AG04449 (cell line): ENCODE data around the gene ADRM1.

Source experiments
- CTCF ChIA-PET: fragments of 350-600 bp; formaldehyde crosslinking; extraction: SDS; loops from one replicate; lab custom pipeline; 2021; ENCODE audit warnings: antibody characterized with exemption; lab: Yijun Ruan, JAX
- POLR2A ChIA-PET: fragments of 400-600, 350-600 bp; formaldehyde crosslinking; extraction: SDS; loops from one replicate; lab custom pipeline; 2020; ENCODE audit warnings: antibody characterized with exemption, inconsistent platforms; lab: Yijun Ruan, JAX
- DNase-seq: peaks from one replicate; pipeline ENCODE4 v3.0.0-alpha.2; 2010; ENCODE audit warnings: low read depth, low spot score
- H3K4me3 ChIP-seq: 2 replicates; pipeline ENCODE4 v1.5.1; 2011; ENCODE audit warnings: low read depth, mild to moderate bottlenecking, control low read depth, low read length
- TF ChIP-seq, protein P1 (sequence below): IDR thresholded peaks from one replicate; pipeline ENCODE4 v1.5.1; 2011; ENCODE audit warnings: mild to moderate bottlenecking, moderate library complexity, low read length, control low read depth, inconsistent platforms; ENCODE audit not compliant: insufficient read depth; ENCODE audit errors: missing control alignments

The ADRM1 gene

DNA sequence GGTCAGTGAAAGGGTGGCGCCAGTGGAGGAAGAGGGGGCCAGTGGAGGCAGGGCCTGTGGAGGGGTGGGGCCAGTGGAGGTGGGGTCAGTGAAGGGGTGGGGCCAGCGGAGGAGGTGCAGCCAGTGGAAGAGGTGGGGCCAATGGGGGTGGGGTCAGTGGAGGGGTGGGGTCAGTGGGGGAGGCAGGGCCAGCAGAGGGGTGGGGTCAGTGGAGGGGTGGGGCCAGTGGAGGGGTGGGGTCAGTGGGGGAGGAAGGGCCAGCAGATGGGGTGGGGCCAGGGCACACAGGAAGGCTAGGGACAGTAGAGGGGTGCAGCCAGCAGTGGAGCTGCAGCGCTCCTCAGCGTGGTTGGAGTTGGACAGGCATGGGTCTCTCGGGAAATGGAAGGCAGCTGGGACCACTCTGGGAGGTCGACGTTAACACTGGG is 18.7 kb downstream of the ADRM1 start:
- DNase-seq, result no peak
- TF ChIP-seq, protein P1, sequence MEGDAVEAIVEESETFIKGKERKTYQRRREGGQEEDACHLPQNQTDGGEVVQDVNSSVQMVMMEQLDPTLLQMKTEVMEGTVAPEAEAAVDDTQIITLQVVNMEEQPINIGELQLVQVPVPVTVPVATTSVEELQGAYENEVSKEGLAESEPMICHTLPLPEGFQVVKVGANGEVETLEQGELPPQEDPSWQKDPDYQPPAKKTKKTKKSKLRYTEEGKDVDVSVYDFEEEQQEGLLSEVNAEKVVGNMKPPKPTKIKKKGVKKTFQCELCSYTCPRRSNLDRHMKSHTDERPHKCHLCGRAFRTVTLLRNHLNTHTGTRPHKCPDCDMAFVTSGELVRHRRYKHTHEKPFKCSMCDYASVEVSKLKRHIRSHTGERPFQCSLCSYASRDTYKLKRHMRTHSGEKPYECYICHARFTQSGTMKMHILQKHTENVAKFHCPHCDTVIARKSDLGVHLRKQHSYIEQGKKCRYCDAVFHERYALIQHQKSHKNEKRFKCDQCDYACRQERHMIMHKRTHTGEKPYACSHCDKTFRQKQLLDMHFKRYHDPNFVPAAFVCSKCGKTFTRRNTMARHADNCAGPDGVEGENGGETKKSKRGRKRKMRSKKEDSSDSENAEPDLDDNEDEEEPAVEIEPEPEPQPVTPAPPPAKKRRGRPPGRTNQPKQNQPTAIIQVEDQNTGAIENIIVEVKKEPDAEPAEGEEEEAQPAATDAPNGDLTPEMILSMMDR, result no peak
- ChIA-PET POLR2A (no interaction called here), CTCF (no interaction called here)
- H3K4me3 ChIP-seq, result no peak overlapping the region

DNA sequence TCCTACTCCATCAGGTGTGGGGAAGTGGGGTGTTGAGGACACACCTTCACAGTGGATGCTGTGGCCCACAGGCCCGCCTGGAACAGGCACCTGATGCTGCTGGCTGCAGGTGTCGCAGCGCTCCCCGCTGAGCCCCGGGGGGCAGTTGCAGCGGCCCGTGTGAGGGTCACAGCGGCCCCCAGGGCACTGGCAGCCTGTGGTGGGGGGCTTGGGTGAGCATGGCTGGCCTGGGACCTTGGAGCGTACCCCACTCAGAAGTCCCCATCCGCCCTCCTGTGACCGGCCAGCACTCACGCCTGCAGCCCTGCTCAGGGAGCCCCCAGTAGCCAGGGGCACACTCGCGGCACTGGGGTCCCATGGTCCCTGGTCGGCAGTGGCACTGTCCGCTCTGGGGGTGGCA is 19.2 kb downstream of the ADRM1 start:
- TF ChIP-seq, protein P1, result no peak
- POLR2A ChIA-PET, result no interaction called here
- CTCF ChIA-PET, result no interaction called here
- no peak for DNase-seq
- H3K4me3 ChIP-seq, result no peak overlapping the region

DNA sequence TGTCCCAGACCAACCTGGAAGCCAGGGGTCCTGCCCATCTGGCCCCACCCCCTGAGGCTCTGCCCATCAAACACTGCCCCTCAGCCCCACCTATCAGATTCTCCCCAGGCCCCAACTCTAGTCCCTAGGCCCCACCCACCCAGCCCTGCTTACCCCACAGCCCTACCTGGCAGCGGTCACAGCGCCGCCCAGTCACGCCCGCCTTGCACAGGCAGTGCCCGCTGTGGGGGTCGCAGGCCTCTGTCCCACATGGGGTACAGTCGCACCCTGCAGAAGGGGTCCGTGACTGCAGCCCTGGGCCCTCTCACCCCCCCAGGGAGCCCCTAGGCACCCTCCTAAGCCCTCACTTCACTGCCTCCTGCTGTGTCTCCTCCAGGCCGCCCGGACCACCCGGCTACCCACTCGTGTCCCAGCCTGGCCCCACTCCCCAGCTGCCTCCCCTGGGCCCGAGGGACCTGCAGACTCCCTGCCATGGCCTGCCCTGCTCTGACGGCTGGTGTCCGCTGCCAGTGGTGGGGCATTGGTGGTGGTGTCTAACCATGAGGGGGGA is 19.8 kb downstream of the ADRM1 start:
- ChIA-PET POLR2A (no interaction called here), CTCF (no interaction called here)
- no peak overlapping the region for H3K4me3 ChIP-seq
- TF ChIP-seq, protein P1, result no peak
- no peak for DNase-seq

DNA sequence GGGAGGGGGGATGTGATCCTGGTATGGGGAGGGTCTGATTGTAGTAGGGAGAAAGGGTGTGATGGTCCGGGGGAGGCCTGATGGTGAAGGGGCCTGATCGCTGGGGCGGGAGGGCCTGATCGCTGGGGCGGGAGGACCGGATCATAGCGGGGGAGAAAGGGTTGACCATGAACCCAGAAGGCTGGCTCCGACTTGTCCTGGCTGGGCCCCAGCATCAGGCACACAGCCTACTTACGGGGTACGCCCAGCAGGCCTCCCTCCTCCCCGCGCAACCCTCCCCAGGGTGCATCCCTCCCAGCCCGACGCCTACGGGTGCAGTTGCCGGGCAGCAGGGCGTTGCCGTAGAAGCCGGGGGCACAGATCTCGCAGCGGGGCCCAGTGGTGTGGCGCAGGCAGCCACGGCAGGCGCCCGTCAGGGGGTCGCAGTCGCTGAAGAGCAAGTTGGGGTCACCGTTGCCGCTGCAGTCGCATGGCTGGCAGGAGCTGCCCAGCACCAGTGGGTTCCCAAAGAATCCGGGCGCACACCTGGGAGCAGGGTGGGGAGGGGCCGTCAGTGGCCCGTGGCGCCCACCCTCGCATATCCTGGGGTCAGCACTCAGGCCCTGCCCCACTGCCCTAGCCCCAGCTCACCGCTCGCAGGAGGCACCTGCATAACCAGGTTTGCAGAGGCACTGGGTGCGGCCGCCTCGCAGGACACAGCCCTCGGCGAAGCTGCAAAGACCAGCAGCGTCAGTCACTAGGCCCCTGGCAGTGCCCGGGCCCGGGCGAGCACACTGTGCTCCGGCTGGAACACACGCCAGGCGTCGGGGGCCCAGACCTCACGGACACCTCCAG is 20.6 kb downstream of the ADRM1 start:
- no peak for DNase-seq
- CTCF ChIA-PET, result no interaction called here
- POLR2A ChIA-PET, result no interaction called here
- H3K4me3 ChIP-seq, result no peak overlapping the region
- TF ChIP-seq, protein P1, result no peak

DNA sequence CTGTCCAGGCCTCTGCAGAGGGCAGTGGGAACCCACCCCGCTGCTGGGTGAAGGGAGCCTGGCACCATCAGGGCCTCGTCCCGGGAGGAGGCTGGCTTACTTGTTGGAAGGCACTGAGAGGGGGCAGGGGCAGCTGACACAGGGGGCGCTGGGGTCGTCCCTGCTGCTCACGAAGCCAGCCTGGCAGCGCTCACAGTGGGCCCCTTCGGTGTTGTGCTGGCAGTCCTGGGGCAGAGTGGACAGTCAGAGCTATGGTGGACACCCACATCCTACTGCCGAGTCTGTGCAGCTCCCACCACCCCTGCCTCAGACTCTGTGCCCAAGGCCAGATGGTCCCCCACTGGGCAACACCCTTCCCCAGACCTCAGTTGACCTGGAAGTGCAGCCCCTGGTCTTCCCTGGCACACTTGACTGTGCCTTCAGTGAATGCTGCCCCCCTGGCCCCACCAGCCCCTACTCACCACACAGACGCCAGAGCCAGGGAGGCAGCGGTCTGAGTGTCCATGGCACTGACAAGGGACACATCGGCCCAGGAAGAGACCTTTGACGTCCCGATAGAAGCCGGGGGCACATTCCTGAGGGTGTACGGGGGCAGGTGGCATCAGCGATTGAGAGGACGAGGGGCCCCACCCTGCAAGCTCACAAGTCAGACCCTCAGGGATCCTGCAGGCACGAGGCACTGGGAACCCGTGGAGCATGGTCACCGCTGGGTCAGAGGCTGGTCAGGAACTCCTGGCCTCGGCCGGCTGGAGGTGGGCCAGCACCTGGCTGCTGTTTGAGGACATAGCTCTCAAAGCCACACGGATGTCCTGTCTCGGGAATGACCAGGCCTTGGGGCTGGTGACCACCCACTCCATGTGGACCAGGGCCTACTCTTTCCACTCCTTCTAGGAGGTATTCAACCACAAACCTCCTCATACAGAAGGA is 21.4 kb downstream of the ADRM1 start:
- TF ChIP-seq, protein P1, result no peak
- no peak overlapping the region for H3K4me3 ChIP-seq
- no peak for DNase-seq
- POLR2A ChIA-PET, result no interaction called here
- CTCF ChIA-PET, result no interaction called here
